LoVo (cell line): ENCODE data around the gene INTS1.

Experiments used
- DNase-seq: peaks from one replicate; pipeline ENCODE4 v3.0.0-alpha.2; 2016; ENCODE audit warnings: low spot score

INTS1 gene

GRCh38 chr7:1431226-1431625 is 73.0 kb downstream of the INTS1 start:
- no peak for DNase-seq

GRCh38 chr7:1430056-1430845 is 73.9 kb downstream of the INTS1 start:
- DNase-seq, result no peak

GRCh38 chr7:1428941-1429501 is 75.2 kb downstream of the INTS1 start:
- DNase-seq, result no peak

GRCh38 chr7:1427064-1427657 is 77.0 kb downstream of the INTS1 start:
- DNase-seq, result no peak

GRCh38 chr7:1426474-1426873 is 77.7 kb downstream of the INTS1 start:
- DNase-seq, result no peak

- no peak for DNase-seq
Observed at GRCh38 chr7:1425292-1426136, 78.7 kb downstream of the INTS1 start.

- DNase-seq, result no peak
Observed at GRCh38 chr7:1424041-1424440, 80.1 kb downstream of the INTS1 start.

- no peak for DNase-seq
Observed at GRCh38 chr7:1423264-1423811, 80.9 kb downstream of the INTS1 start.

GRCh38 chr7:1422512-1423263 is 81.5 kb downstream of the INTS1 start:
- no peak for DNase-seq

GRCh38 chr7:1421946-1422345 is 82.2 kb downstream of the INTS1 start:
- DNase-seq, result no peak

GRCh38 chr7:1421020-1421790 is 83.0 kb downstream of the INTS1 start:
- DNase-seq, result no peak
